Glutamatergic neuron (in vitro differentiated cells): ENCODE results near the gene TMED10. TPM values are rescaled to one million over a fixed set of nuclear protein-coding genes. Genes with fewer than 3 reads are reported as not detected.

Experiments used
- DNase-seq: peaks from one replicate; pipeline ENCODE4 v3.0.0; 2022
- H3K27ac Mint-ChIP-seq: one replicate; pipeline ENCODE4 v1.8.0; 2020; ENCODE audit warnings: mild to moderate bottlenecking, mixed read lengths, inconsistent platforms; ENCODE audit not compliant: unreplicated experiment
- H3K27me3 Mint-ChIP-seq: one replicate; pipeline ENCODE4 v1.8.0; 2020; ENCODE audit warnings: mild to moderate bottlenecking, moderate library complexity, mixed read lengths, inconsistent platforms; ENCODE audit not compliant: unreplicated experiment
- H3K36me3 Mint-ChIP-seq: one replicate; pipeline ENCODE4 v1.8.0; 2020; ENCODE audit warnings: mild to moderate bottlenecking, mixed read lengths, inconsistent platforms; ENCODE audit not compliant: unreplicated experiment
- H3K4me1 Mint-ChIP-seq: one replicate; pipeline ENCODE4 v1.8.0; 2020; ENCODE audit warnings: mild to moderate bottlenecking, low read depth, mixed read lengths, inconsistent platforms; ENCODE audit not compliant: unreplicated experiment
- H3K4me3 Mint-ChIP-seq: one replicate; pipeline ENCODE4 v1.8.0; 2020; ENCODE audit warnings: mild to moderate bottlenecking, mixed read lengths, inconsistent platforms; ENCODE audit not compliant: unreplicated experiment
- H3K9me3 Mint-ChIP-seq: one replicate; pipeline ENCODE4 v1.8.0; 2020; ENCODE audit warnings: mild to moderate bottlenecking, moderate library complexity, mixed read lengths, inconsistent platforms; ENCODE audit not compliant: unreplicated experiment
- CTCF ChIP-seq: fragments of 200-600 bp; sonication (generic); IDR thresholded peaks from one replicate; pipeline ENCODE4 v1.5.0; 2021; ENCODE audit not compliant: partially characterized antibody, unreplicated experiment
- total RNA-seq: library from RNA; stranded (reverse); fragmentation: NEBNext Ultra II Directional; extraction: Animal tissue kit (Norgen Biotek cat#: 25700); gene quantifications from one replicate; pipeline ENCODE4 v1.2.1, GENCODE V29; 2021; ENCODE audit not compliant: unreplicated experiment

The TMED10 gene
- total RNA-seq, 1 donor from 2014 or later: 124 TPM

DNA sequence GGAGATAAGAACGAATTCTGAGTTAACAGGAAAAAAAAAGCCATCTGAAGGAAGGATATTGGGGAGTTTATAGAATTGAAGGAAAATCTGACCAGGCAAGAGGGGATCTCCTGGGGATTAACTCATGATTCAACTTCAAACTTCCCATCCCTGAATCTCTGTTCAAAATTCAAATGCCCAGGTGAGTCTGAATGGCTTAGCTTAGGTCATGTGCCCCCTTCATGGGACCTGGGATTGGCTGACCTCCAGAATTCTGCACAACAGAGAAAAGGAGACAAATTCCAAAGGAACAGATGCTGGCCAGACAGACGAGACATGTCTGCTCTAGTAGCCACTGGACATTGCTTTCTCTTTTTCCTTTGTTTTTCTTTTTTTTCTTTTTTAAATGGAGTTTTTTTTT, 26.2 kb upstream of the TMED10 start:
- no peak for DNase-seq
- no peak for TF ChIP-seq CTCF

DNA sequence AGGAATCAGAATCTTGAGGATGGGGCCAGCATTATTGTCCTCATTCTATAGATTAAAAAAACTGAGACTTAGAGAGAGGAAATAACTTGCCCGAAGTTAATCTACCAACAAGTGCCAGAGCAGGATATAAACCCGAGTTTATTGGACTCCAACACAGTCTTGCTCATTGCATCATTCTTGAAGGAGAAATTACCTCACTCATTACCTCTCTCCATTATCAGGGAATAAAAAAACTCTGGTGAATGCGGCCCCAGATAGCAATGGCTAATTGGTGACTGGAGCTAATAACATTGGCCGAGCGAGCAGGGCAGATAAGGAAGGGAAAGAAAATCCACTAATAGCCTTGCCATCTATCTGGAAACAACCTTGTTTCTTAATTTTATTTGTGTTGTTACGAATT, 24.7 kb upstream of the TMED10 start:
- no peaks in the 10 kb centered on the region for H3K36me3 Mint-ChIP-seq
- no peaks in the 10 kb centered on the region for H3K4me1 Mint-ChIP-seq
- H3K27ac Mint-ChIP-seq: no peak overlapping the region
- TF ChIP-seq CTCF: no peak
- no peak for DNase-seq
- H3K9me3 Mint-ChIP-seq: no peaks in the 10 kb centered on the region
- H3K27me3 Mint-ChIP-seq: peaks cover 1% of the 10 kb centered on the region
- H3K4me3 Mint-ChIP-seq: no peak overlapping the region

More for the DNA sequence above, 26.2 kb upstream of the TMED10 start:
- Mint-ChIP-seq H3K4me3 (no peak overlapping the region), H3K9me3 (no peaks in the 10 kb centered on the region), H3K4me1 (no peaks in the 10 kb centered on the region), H3K27ac (no peak overlapping the region), H3K27me3 (no peaks in the 10 kb centered on the region), H3K36me3 (no peaks in the 10 kb centered on the region)

DNA sequence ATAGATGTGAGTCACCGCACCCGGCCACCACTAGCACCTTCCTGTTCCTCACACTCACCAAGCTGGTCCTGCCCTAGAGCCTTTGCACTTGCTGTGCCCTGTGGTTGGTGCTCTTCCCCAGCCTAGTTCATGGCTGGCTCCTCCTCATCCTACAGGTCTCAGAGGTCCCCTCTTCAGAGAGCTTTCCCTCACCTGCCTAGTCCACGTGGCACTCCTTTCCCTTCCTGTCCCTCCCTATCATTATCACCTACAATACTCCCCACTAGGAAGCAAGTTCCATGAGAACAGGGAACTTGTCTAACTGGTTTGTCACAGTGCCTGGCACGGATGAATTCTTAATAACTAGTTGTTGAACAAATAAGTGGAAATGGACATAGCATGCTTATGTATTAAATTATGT, 24.0 kb upstream of the TMED10 start:
- no peaks in the 10 kb centered on the region for H3K4me1 Mint-ChIP-seq
- H3K27ac Mint-ChIP-seq: no peak overlapping the region
- H3K36me3 Mint-ChIP-seq: no peaks in the 10 kb centered on the region
- peaks cover 1% of the 10 kb centered on the region for H3K27me3 Mint-ChIP-seq
- DNase-seq: no peak
- TF ChIP-seq CTCF: no peak
- no peaks in the 10 kb centered on the region for H3K9me3 Mint-ChIP-seq
- no peak overlapping the region for H3K4me3 Mint-ChIP-seq

- no peak for TF ChIP-seq CTCF
- Mint-ChIP-seq H3K4me3 (no peak overlapping the region), H3K36me3 (no peaks in the 10 kb centered on the region), H3K9me3 (no peaks in the 10 kb centered on the region), H3K27me3 (peaks cover 3% of the 10 kb centered on the region), H3K4me1 (no peaks in the 10 kb centered on the region), H3K27ac (no peak overlapping the region)
- DNase-seq: no peak
Observed at GRCh38 chr14:75198291-75198933, 22.0 kb upstream of the TMED10 start.

GRCh38 chr14:75197338-75197737, 20.9 kb upstream of the TMED10 start:
- Mint-ChIP-seq H3K27me3 (peaks cover 3% of the 10 kb centered on the region), H3K27ac (no peak overlapping the region), H3K9me3 (no peaks in the 10 kb centered on the region), H3K4me1 (no peaks in the 10 kb centered on the region), H3K36me3 (no peaks in the 10 kb centered on the region), H3K4me3 (no peak overlapping the region)
- no peak for TF ChIP-seq CTCF
- DNase-seq: no peak
